ENCODE data around the gene ORM1. TPM values are rescaled to one million over a fixed set of nuclear protein-coding genes. Genes with fewer than 3 reads are reported as not detected.

ORM1 gene
- total and polyA plus RNA-seq, 2 of the 8 experiments (the other 6 are each of a cell fraction or from before 2014, with no cell fraction given), result 0.32 TPM; not detected in 1

DNA sequence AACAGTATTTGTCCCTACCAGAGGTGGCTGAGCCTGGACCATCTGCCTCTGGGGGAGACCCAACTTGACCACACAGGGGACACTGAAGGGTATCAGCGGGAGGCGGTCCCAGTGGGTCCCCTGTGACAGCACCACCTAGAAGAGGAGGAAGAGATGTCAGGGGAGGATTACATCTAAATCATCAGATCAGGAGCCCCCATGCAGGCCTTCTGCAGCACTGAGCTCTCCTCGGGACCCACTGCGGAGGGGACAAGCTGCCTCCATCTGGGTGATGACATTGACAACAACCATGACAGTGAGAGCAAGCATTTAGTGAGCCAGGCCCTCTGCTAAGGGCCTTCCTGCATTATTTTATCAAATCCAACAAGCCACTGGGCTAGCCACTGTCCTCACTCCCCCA lies 19.1 kb downstream of the ORM1 start:
- POLR2A ChIA-PET (ENCODE audit: partially characterized antibody), result interaction anchor here (1.0 to 2.1 kb wide), 3 partner anchors 10 to 43 kb away, joined by 3 to 8 read pairs (median 4); no protein-coding TSS in a partner anchor
- no peak overlapping the region for H2AFZ ChIP-seq (ENCODE audit: low read length)
- H4K8ac ChIP-seq (ENCODE audit: extremely low read depth, insufficient read depth, low read length), result no peak overlapping the region
- no peaks in the 10 kb centered on the region for H3K9me3 ChIP-seq (ENCODE audit: insufficient read depth in 2 of 2, low read depth in 1 of 2, low read length in 1 of 2)
- H4K20me1 ChIP-seq (replicated peaks in 1 of 2; ENCODE audit: control insufficient read depth in 1 of 2, insufficient read depth in 2 of 2, low read length in 2 of 2), result peaks cover 0 to 2% of the 10 kb centered on the region in 2 experiments
- no peak overlapping the region for H3K14ac ChIP-seq (ENCODE audit: insufficient read length)
- no peak overlapping the region for H3K9ac ChIP-seq (replicated peaks in 1 of 4; ENCODE audit: extremely low read depth in 1 of 4, low read depth in 3 of 4, low read length in 3 of 4)
- H2BK5ac ChIP-seq (ENCODE audit: low read depth, low read length), result no peak overlapping the region
- no peak overlapping the region for H4K91ac ChIP-seq (replicated peaks; ENCODE audit: insufficient read length, low read length)
- no peak for DNase-seq (ENCODE audit: low read depth in 1 of 2, low spot score in 2 of 2)
- H3K56ac ChIP-seq (replicated peaks; ENCODE audit: insufficient read length, low read depth, low read length), result no peak overlapping the region
- no peaks in the 10 kb centered on the region for H3K23me2 ChIP-seq (ENCODE audit: low read depth, low read length)
- no peak overlapping the region for H2BK20ac ChIP-seq (ENCODE audit: low read length)
- peaks cover 20 to 70% (median 55%) of the 10 kb centered on the region in 4 experiments for H3K36me3 ChIP-seq (ENCODE audit: control insufficient read depth in 2 of 4, insufficient read depth in 4 of 4, low read length in 3 of 4)
- no peaks in the 10 kb centered on the region for H3K4me1 ChIP-seq (replicated peaks in 1 of 4; ENCODE audit: control insufficient read depth in 3 of 4, insufficient read depth in 4 of 4, low read length in 3 of 4)
- H2BK12ac ChIP-seq (ENCODE audit: low read depth, low read length), result no peak overlapping the region
- H3K4me3 ChIP-seq (ENCODE audit: extremely low read depth in 1 of 4, insufficient read depth in 2 of 4, low read depth in 3 of 4, low read length in 4 of 4), result no peak overlapping the region
- H3K4ac ChIP-seq (replicated peaks; ENCODE audit: insufficient read length, low read depth, low read length), result no peak overlapping the region
- no peak for FAIRE-seq
- no peak overlapping the region for H2BK15ac ChIP-seq (ENCODE audit: low read length)
- H3K79me1 ChIP-seq (ENCODE audit: low read depth, low read length), result no peaks in the 10 kb centered on the region
- no peak overlapping the region for H3K27ac ChIP-seq (ENCODE audit: low read depth, low read length)
- no peak overlapping the region for H3K23ac ChIP-seq (ENCODE audit: insufficient read length)
- H4K5ac ChIP-seq (ENCODE audit: insufficient read length, low read depth, low read length), result no peak overlapping the region
- CTCF ChIA-PET (ENCODE audit: partially characterized antibody), result interaction anchor here (0.6 to 2.8 kb wide), 6 partner anchors 14 to 113 kb away, joined by 3 to 14 read pairs (median 4); no protein-coding TSS in a partner anchor
- no peaks in the 10 kb centered on the region for H3K27me3 ChIP-seq (replicated peaks in 1 of 4; ENCODE audit: control insufficient read depth in 3 of 4, extremely low read depth in 1 of 4, insufficient read depth in 3 of 4, low read length in 3 of 4)
- no peak overlapping the region for H2BK120ac ChIP-seq (replicated peaks; ENCODE audit: low read depth, low read length)
- H3K4me2 ChIP-seq (ENCODE audit: insufficient read depth in 1 of 2, low read depth in 2 of 2, low read length in 2 of 2), result no peak overlapping the region
- no peak overlapping the region for H2AK5ac ChIP-seq (ENCODE audit: low read depth, low read length)
- no peaks in the 10 kb centered on the region for H3K79me2 ChIP-seq (ENCODE audit: control insufficient read depth in 1 of 2, insufficient read depth in 2 of 2, low read length in 2 of 2)
- no peak for TF ChIP-seq SP4 (IDR thresholded peaks at IDR 0.05; ENCODE audit: low read length)
- no peak for TF ChIP-seq EP300 (IDR thresholded peaks at IDR 0.05; ENCODE audit: borderline replicate concordance in 1 of 2, low read depth in 2 of 2, low read length in 2 of 2)
- no peak for TF ChIP-seq FOSL1 (IDR thresholded peaks at IDR 0.05; ENCODE audit: insufficient read depth, low read depth, low read length)
- TF ChIP-seq HDAC2 (IDR thresholded peaks at IDR 0.05; ENCODE audit: borderline replicate concordance in 1 of 2, low read depth in 2 of 2, low read length in 2 of 2), result no peak
- no peak for TF ChIP-seq PHF8 (conservative IDR thresholded peaks at IDR 0.05; ENCODE audit: low read depth, low read length)
- no peak for TF ChIP-seq TCF12 (IDR thresholded peaks at IDR 0.05; ENCODE audit: low read depth, low read length)
- TF ChIP-seq NRF1 (IDR thresholded peaks at IDR 0.05; ENCODE audit: low read depth, low read length), result no peak
- TF ChIP-seq SIRT6 (IDR thresholded peaks at IDR 0.05; ENCODE audit: low read length), result no peak
- no peak for TF ChIP-seq POU5F1 (IDR thresholded peaks at IDR 0.05; ENCODE audit: low read depth, low read length)
- no peak for TF ChIP-seq NANOG (IDR thresholded peaks at IDR 0.05; ENCODE audit: insufficient read depth, low read depth, low read length, poor library complexity, severe bottlenecking)
- TF ChIP-seq, protein P1, sequence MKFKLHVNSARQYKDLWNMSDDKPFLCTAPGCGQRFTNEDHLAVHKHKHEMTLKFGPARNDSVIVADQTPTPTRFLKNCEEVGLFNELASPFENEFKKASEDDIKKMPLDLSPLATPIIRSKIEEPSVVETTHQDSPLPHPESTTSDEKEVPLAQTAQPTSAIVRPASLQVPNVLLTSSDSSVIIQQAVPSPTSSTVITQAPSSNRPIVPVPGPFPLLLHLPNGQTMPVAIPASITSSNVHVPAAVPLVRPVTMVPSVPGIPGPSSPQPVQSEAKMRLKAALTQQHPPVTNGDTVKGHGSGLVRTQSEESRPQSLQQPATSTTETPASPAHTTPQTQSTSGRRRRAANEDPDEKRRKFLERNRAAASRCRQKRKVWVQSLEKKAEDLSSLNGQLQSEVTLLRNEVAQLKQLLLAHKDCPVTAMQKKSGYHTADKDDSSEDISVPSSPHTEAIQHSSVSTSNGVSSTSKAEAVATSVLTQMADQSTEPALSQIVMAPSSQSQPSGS (IDR thresholded peaks at IDR 0.05; ENCODE audit: low read length), result no peak
- WGBS, 2 experiments (ENCODE audit: extremely low coverage in 1 of 2, insufficient coverage in 1 of 2, insufficient read length in 1 of 2, insufficient replicate concordance in 2 of 2, low coverage in 1 of 2, low lambda C conversion rate in 2 of 2, missing lambda C conversion rate in 1 of 2), result 91% methylated on average over 4 of the region's 4 CpGs; no CpG with 5 or more reads in 1 of the 2 experiments
- no peak overlapping the region for H3K18ac ChIP-seq (ENCODE audit: extremely low read depth, low read length)

Measured in H1 (cell line).